Measurements from ENCODE around the gene MAS1.

DNA sequence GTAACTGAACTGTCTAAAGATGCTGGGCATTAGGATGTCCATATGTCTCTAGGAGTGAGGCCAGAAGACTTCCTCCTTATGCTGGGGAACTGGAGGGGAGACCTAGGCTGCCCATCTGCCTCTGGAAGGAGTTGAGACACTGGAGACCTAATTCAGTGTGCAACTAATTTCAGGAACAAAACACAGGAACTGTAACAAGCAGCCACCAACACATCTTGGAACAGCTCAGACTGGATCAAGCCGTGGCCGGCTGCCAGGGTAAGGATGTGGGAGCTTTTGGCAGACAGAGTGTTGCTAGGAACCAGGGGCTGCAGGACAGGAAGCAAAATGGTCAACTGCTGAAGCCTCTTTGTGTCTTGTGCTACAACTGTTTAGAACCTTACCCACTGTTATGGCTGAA lies 16.4 kb upstream of the MAS1 start:
- TF ChIP-seq FOXM1 (IDR thresholded peaks at IDR 0.05; ENCODE audit: borderline replicate concordance) = no peak
- TF ChIP-seq NFRKB (IDR thresholded peaks at IDR 0.05) = no peak
- no peak for TF ChIP-seq FOXA1 (IDR thresholded peaks at IDR 0.05)
- TF ChIP-seq ELF4 (IDR thresholded peaks at IDR 0.05) = no peak
- no peak for TF ChIP-seq SP1 (IDR thresholded peaks at IDR 0.05)
- TF ChIP-seq CTBP1 (IDR thresholded peaks at IDR 0.05; ENCODE audit: borderline replicate concordance) = no peak
